HG02885 (cell line): Measurements from ENCODE around the gene KCNMB2.
"Not testable (repeated sequence)": the region's sequence is repeated elsewhere in the genome, so short reads cannot be mapped to it uniquely, and the experiment has no call there.

Experiments used
- ATAC-seq: cut with Tn5 transposase; IDR thresholded peaks from one replicate; pipeline ENCODE4 v1.9.1; 2021; ENCODE audit warnings: mild to moderate bottlenecking; ENCODE audit not compliant: unreplicated experiment, poor library complexity

The KCNMB2 gene

DNA sequence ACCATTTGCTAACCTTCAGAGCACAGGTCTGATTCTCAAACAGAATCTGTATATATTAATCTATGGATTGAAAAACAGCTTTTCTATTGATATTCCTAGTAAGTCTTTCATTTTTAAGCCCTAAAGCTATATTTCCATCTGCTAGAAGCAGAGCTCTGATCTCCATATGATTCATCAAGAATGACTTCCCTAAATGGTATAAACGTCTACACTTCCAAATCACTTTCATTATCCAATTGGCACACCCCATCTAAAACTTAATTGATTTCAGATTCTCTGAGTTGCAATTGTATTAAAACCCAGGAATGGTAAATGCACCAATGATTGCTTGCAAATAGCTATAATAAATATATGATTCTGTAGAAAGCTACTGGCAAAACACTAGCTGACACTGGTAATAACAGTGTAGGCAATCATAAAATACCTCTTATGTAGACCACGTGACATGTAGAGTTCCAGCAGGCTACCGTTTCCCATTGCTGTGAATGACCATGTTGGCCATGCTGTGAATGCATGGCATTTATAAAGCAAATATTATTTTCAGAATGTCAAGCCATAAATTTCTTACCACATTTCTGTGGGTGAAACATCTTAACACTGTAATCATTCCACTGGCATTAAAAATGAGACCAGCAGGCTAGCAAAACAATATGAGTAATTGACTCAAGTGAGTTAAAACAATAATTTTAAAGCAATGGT is 309.3 kb downstream of the KCNMB2 start:
- no peak for ATAC-seq

DNA sequence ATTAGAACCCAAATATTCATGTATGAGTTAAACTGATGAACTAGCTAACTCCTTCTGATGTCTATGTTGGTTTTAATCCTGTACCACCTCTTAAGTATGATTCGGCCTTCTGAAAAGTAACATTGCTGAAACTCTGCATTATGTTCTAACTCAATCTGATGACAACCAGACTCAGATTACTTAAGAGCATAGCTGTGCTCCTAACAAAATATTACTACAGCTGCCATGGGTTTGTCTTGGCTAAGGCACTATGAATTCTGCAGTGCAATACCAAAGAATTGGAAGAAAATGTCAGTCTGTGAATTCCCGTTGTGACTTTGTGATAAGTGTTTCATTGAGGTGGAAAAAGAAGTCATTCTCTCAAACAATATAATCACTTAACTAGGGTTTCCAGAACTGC is 311.0 kb downstream of the KCNMB2 start:
- no peak for ATAC-seq

GRCh38 chr3:178849199-178849910 is 313.1 kb downstream of the KCNMB2 start:
- ATAC-seq: no peak

GRCh38 chr3:178850450-178851190 is 314.4 kb downstream of the KCNMB2 start:
- ATAC-seq: no peak

DNA sequence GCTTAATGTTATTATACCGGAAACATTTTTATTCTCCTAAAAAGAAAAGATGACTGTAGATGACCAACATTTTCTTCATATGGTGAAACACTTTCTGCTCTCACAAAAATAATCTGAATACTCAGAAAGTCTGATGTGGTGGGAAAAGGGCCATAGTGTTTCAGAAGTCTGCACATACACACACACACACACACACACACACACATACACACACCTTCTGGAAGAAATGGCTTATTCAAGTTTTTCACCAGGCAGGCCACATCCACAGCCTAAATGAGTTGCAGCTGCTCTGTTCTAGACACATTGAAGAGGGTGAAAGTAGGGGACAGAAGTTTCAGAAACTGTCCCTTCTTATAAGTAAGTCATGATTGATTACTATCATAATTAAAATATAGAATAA is 315.3 kb downstream of the KCNMB2 start:
- no peak for ATAC-seq

DNA sequence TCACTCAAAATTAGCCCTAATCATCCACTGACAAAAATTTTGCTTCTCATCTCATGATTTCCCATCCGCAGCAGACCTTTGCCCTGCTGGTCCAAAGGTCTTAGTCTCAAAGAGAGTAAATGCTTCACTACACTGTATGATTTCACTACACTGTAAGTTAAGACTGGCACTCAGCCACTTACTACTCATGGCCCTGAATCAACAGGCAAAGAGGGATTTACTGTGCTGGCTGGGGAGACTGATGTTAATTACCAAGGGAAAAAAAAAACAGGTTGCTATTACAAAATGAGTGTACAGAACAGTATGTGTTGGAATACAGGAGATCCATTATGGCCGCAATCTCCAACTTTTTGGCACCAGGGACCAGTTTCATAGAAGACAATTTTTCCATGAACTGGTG is 320.6 kb downstream of the KCNMB2 start:
- no peak for ATAC-seq

DNA sequence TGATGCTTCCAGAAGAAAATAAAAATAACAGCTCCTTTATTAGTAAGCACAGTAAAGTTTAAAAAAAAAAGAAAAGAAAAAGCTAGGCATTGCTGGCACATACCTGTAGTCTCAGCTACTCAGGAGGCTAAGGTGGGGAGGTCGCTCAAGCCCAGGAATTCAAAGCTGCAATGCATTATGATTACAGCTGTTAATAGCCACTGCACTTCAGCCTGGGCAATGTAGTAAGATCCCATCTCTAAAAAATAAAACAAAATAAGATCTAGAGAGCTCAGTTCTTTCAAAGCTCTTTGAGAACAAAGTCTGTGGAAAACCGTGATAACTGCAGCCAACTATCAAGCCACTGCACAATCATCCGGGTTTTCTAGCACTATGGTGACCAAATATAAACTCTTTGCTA is 323.1 kb downstream of the KCNMB2 start:
- no peak for ATAC-seq

GRCh38 chr3:178859900-178860436 is 323.7 kb downstream of the KCNMB2 start:
- not testable (repeated sequence) for ATAC-seq

- no peak for ATAC-seq
Measured at GRCh38 chr3:178868681-178869080, 332.4 kb downstream of the KCNMB2 start.

- ATAC-seq: no peak
Measured at GRCh38 chr3:178870085-178870484, 333.8 kb downstream of the KCNMB2 start.

- ATAC-seq: no peak
Measured at GRCh38 chr3:178875157-178875556, 338.9 kb downstream of the KCNMB2 start.

DNA sequence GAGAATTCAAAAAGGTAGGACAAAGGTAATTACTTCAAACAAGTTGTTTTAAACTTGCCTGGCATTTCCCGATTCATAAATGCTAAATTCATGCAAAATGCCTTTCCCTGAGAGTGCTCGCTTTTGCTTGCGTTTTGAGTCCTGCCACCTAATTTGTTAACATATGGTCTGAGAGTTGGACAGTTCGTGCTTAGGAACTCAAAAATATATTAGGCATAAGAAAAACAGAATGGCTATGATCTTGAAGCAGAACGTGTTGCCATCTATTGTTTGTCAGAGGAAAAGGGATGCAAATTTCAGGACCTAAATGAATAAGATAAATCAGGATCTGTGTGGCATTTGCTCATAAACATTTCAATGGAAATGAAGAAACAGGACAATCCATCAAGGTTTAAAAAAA is 339.6 kb downstream of the KCNMB2 start:
- no peak for ATAC-seq

DNA sequence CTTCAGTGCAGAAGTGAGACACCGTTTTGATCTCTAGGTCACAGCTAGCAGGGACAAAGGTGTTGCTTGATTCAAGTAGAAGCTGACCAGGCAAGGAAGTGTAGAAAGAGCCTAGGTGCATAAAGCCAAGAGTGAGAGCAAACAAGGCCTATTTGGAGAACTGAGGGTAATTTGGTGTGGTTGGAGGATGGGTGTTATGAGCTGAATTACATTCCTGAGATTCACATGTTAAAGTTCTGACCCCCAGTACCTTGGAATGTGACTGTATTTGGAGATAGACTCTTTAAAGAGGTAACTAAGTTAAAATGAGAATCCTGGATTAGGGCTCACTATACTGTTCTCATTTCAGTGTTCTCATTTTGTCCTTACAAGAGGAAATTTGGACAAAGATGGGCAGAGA is 344.0 kb downstream of the KCNMB2 start:
- no peak for ATAC-seq
